Measurements from ENCODE around the gene PACRGL.
"Not testable (repeated sequence)": the region's sequence is repeated elsewhere in the genome, so short reads cannot be mapped to it uniquely, and the experiment has no call there.

- TF ChIP-seq, protein P1, sequence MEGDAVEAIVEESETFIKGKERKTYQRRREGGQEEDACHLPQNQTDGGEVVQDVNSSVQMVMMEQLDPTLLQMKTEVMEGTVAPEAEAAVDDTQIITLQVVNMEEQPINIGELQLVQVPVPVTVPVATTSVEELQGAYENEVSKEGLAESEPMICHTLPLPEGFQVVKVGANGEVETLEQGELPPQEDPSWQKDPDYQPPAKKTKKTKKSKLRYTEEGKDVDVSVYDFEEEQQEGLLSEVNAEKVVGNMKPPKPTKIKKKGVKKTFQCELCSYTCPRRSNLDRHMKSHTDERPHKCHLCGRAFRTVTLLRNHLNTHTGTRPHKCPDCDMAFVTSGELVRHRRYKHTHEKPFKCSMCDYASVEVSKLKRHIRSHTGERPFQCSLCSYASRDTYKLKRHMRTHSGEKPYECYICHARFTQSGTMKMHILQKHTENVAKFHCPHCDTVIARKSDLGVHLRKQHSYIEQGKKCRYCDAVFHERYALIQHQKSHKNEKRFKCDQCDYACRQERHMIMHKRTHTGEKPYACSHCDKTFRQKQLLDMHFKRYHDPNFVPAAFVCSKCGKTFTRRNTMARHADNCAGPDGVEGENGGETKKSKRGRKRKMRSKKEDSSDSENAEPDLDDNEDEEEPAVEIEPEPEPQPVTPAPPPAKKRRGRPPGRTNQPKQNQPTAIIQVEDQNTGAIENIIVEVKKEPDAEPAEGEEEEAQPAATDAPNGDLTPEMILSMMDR (IDR thresholded peaks at IDR 0.05; ENCODE audit: borderline replicate concordance, extremely low read depth, low read length, poor library complexity, severe bottlenecking): not testable (repeated sequence)
- TF ChIP-seq EZH2 (IDR thresholded peaks at IDR 0.05; ENCODE audit: borderline replicate concordance, low read depth, low read length, severe bottlenecking): not testable (repeated sequence)
These were observed 82.9 kb downstream of the PACRGL start for GRCh38 chr4:20783134-20783533.

All from DND-41 (cell line).